NCI-H1930 (cell line): Measurements from ENCODE around the gene TMEM145.

Experiments used
- DNase-seq, 2 experiments: peaks; one replicate each; lab custom pipeline; 2025; lab: John Stamatoyannopoulos, UW

TMEM145 gene

DNA sequence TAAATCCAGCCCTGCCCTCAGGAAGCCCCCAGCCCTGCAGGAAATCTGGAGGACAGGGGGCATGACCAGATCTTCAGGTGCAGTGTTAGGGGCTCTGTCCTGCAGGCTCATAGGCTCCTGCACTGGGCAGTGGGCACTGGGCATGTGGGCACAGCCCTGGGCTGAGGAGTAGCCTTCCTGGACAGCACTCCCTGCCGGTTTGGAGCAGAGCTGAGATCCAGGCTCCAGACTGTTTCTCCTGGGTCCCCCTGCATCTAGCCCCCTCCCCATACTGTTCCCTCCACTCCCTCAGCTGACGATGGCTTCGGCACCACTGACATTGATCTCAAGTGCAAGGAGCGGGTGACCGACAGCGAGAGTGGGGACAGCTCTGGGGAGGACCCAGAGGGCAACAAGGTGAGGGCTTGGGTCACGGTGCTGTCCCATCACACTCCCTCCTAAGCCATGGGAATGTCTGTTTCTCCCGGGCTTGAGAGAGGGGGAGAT lies 23.5 kb upstream of the TMEM145 start:
- DNase-seq = no peak

GRCh38 chr19:42290136-42290522 lies 23.0 kb upstream of the TMEM145 start:
- DNase-seq = no peak

DNA sequence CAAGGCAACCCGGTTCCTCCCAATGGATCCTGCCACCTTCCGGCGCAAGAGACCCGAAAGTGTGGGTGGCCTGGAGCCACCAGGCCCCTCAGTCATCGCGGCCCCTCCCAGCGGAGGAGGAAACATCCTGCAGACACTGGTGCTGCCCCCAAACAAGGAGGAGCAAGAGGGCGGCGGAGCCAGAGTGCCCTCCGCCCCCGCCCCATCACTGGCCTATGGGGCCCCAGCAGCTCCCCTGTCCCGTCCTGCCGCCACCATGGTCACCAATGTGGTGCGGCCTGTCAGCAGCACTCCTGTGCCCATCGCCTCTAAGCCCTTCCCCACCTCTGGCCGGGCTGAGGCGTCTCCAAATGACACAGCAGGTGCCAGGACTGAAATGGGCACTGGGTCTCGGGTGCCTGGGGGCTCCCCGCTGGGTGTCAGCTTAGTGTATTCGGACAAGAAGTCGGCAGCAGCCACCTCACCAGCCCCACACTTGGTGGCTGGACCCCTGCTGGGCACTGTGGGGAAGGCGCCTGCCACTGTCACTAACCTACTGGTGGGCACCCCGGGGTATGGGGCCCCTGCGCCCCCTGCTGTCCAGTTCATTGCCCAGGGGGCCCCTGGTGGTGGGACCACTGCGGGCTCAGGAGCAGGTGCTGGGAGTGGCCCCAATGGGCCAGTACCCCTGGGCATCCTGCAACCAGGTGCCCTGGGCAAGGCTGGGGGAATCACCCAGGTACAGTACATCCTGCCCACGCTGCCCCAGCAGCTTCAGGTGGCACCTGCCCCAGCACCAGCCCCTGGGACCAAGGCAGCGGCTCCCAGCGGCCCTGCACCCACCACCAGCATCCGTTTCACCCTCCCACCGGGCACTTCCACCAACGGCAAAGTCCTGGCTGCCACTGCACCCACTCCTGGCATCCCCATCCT lies 22.3 kb upstream of the TMEM145 start:
- DNase-seq = no peak

- DNase-seq = no peak
Measured at GRCh38 chr19:42291435-42291810, 21.7 kb upstream of the TMEM145 start.

GRCh38 chr19:42292042-42292960 lies 20.8 kb upstream of the TMEM145 start:
- no peak for DNase-seq

DNA sequence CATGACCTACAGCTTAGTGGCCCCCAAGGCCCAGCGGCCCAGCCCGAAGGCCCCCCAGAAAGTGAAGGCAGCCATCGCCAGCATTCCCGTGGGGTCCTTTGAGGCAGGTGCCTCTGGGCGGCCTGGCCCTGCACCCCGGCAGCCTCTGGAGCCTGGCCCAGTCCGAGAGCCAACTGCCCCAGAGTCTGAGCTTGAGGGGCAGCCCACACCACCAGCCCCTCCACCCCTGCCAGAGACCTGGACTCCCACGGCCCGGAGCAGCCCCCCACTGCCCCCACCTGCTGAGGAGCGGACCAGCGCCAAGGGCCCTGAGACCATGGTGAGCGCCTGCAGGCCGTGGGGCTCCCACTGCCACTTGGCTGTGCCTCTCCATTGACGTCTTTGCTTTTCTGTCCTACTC lies 20.1 kb upstream of the TMEM145 start:
- DNase-seq = no peak

GRCh38 chr19:42293540-42293939 lies 19.6 kb upstream of the TMEM145 start:
- no peak for DNase-seq

- DNase-seq = no peak
Measured at GRCh38 chr19:42293948-42294347, 19.2 kb upstream of the TMEM145 start.

GRCh38 chr19:42294471-42295137 lies 18.5 kb upstream of the TMEM145 start:
- no peak for DNase-seq

GRCh38 chr19:42295342-42295741 lies 17.8 kb upstream of the TMEM145 start:
- no peak for DNase-seq

- DNase-seq = peak; percentile 66 to 75
Measured at GRCh38 chr19:42295831-42296525, 17.1 kb upstream of the TMEM145 start.

DNA sequence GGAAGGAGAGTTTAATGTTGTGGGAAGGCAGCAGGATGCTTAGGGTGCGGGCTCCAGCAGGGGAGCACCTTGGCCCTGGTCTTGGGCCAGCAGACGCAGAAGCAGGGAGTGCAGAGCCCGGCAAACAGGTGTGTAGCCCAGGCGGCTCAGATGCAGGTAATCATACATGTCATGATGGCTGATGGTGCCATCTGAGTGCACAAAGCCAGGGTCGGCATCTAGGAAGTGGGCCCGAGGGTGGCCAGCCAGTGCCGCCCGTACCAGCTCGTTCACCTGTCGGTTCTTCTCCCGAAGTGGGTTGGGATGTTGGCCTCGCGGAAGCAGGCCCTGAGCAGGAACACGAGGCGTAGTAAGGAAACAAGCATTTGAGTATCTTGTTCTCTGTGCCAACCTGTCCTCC lies 16.1 kb upstream of the TMEM145 start:
- DNase-seq = no peak

- no peak for DNase-seq
Measured at GRCh38 chr19:42301646-42302203, 11.4 kb upstream of the TMEM145 start, which contains the start of gene PRR19. Gene PRR19, plus strand, starts transcription at chr19:42302132. Its CDS starts 7,453 bp downstream, at chr19:42309585.

GRCh38 chr19:42303101-42303464 lies 10.0 kb upstream of the TMEM145 start:
- no peak for DNase-seq

DNA sequence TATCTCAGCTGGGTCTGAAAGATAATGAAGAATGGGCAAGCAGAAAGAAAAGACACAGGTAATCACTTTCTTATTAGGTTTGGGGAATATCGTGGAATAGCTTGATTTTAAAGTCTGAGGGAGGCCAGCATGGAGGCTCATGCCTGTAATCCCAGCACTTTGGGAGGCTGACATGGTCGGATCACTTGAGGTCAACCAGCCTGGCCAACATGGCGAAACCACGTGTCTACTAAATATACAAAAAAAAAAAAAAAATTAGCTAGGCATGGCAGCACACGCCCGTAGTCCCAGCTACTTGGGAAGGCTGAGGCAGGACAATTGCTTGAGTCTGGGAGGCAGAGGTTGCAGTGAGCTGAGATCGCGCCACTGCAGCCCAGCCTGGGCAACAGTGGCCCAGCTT lies 9.2 kb upstream of the TMEM145 start:
- no peak for DNase-seq

DNA sequence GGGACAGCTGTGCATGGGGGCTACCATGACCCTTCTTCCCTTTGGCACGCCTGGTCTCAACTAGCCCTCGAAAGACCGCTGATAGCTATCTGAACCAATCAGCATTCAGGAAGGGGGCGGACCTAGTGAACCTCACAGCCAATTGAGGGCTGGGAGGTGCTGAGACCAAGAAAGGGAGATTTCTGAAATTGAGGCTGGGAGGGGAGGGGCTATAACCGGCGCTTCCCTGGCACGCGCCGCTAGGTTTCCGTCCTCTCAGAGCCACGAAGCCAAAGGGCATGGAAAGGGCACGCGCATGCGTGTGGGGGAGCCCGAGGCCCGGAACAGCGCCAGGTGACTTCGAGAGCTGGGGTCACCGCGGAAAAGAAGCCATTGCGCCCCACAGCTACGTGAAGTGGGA lies 6.5 kb upstream of the TMEM145 start:
- no peak for DNase-seq

GRCh38 chr19:42309686-42310085 lies 3.4 kb upstream of the TMEM145 start:
- no peak for DNase-seq

GRCh38 chr19:42311657-42312056 lies 1.5 kb upstream of the TMEM145 start:
- DNase-seq = no peak

GRCh38 chr19:42312370-42312769 lies 739 bp upstream of the TMEM145 start:
- no peak for DNase-seq

- DNase-seq = no peak
Measured at GRCh38 chr19:42313840-42314755, 989 bp downstream of the TMEM145 start.
